Lower lobe of right lung (tissue), 2 donors: ENCODE results near the gene SAAL1. TPM values are rescaled to one million over a fixed set of nuclear protein-coding genes. Genes with fewer than 3 reads are reported as not detected.

Source experiments
- ATAC-seq, 2 donors: fragments of 200-7000 bp; cut with Tn5 transposase; one replicate each; pipeline ENCODE4 v1.9.1; 2020 to 2022; ENCODE audit warnings: mild to moderate bottlenecking in 2 of 2, moderate library complexity in 2 of 2
- DNase-seq: peaks from one replicate; pipeline ENCODE4 v3.0.0-alpha.2; 2020
- H3K27ac ChIP-seq: fragments of 200-600 bp; one replicate; pipeline ENCODE4 v1.8.0; 2022
- H3K27me3 ChIP-seq: fragments of 200-600 bp; one replicate; pipeline ENCODE4 v1.8.0; 2022; ENCODE audit warnings: low read depth
- H3K36me3 ChIP-seq: fragments of 200-600 bp; one replicate; pipeline ENCODE4 v1.8.0; 2022; ENCODE audit warnings: mild to moderate bottlenecking
- H3K4me1 ChIP-seq: fragments of 200-600 bp; one replicate; pipeline ENCODE4 v1.8.0; 2022
- H3K4me3 ChIP-seq: fragments of 200-600 bp; one replicate; pipeline ENCODE4 v1.8.0; 2022; ENCODE audit warnings: mild to moderate bottlenecking
- H3K9me3 ChIP-seq: fragments of 200-600 bp; one replicate; pipeline ENCODE4 v1.8.0; 2022
- CTCF ChIP-seq: fragments of 200-600 bp; IDR thresholded peaks from one replicate; pipeline ENCODE4 v1.8.0; 2022; ENCODE audit warnings: antibody characterized with exemption, mild to moderate bottlenecking
- intact Hi-C: fragments of 100-400 bp; cut with DNase I; formaldehyde crosslinking; loops from one replicate; pipeline ENCODE4 v1.11.0; 2022
- total RNA-seq: library from RNA; stranded (reverse); fragmentation: NEBNext Ultra II Directional; extraction: Animal tissue kit (Norgen Biotek cat#: 25700); gene quantifications from one replicate; pipeline ENCODE4 v1.2.1, GENCODE V29; 2021
- donor health status: DM: no; HTN: yes; CAD: no; lungs with severe emphysema.

SAAL1 gene
- total RNA-seq, 1 donor from 2014 or later: 9.5 TPM

GRCh38 chr11:18100926-18101656 is 4.8 kb downstream of the SAAL1 start:
- H3K4me1 ChIP-seq: peaks cover 11% of the 10 kb centered on the region
- intact Hi-C loops: no loop called here
- no peak overlapping the region for H3K4me3 ChIP-seq
- DNase-seq: no peak
- peaks cover 48% of the 10 kb centered on the region for H3K36me3 ChIP-seq
- ATAC-seq: no peak
- no peaks in the 10 kb centered on the region for H3K9me3 ChIP-seq
- H3K27me3 ChIP-seq: no peaks in the 10 kb centered on the region
- H3K27ac ChIP-seq: no peak overlapping the region
- TF ChIP-seq CTCF: no peak

- TF ChIP-seq CTCF: no peak
- H3K36me3 ChIP-seq: peaks cover 81% of the 10 kb centered on the region
- H3K4me1 ChIP-seq: no peaks in the 10 kb centered on the region
- H3K4me3 ChIP-seq: no peak overlapping the region
- ATAC-seq (no peak), DNase-seq (no peak)
- intact Hi-C loops: no loop called here
- H3K9me3 ChIP-seq: no peaks in the 10 kb centered on the region
- no peaks in the 10 kb centered on the region for H3K27me3 ChIP-seq
- H3K27ac ChIP-seq: no peak overlapping the region
Measured at GRCh38 chr11:18093959-18094358, 11.9 kb downstream of the SAAL1 start.

GRCh38 chr11:18091731-18092130 is 14.2 kb downstream of the SAAL1 start:
- Histone ChIP-seq H3K4me3 (no peak overlapping the region), H3K36me3 (peaks cover 98% of the 10 kb centered on the region), H3K27me3 (no peaks in the 10 kb centered on the region), H3K9me3 (no peaks in the 10 kb centered on the region), H3K4me1 (no peaks in the 10 kb centered on the region), H3K27ac (no peak overlapping the region)
- TF ChIP-seq CTCF: no peak
- DNase-seq (no peak), ATAC-seq (no peak)
- intact Hi-C loops: no loop called here

GRCh38 chr11:18088966-18089365 is 16.9 kb downstream of the SAAL1 start:
- no peak for DNase-seq
- peaks cover 94% of the 10 kb centered on the region for H3K36me3 ChIP-seq

GRCh38 chr11:18088366-18088765 is 17.5 kb downstream of the SAAL1 start:
- Histone ChIP-seq H3K4me3 (no peak overlapping the region), H3K9me3 (no peaks in the 10 kb centered on the region), H3K4me1 (no peaks in the 10 kb centered on the region), H3K27me3 (no peaks in the 10 kb centered on the region), H3K36me3 (peaks cover 94% of the 10 kb centered on the region), H3K27ac (no peak overlapping the region)
- TF ChIP-seq CTCF: no peak
- intact Hi-C loops: no loop called here
- no peak for ATAC-seq
- no peak for DNase-seq

More at GRCh38 chr11:18088966-18089365, 16.9 kb downstream of the SAAL1 start:
- intact Hi-C loops: no loop called here
- Histone ChIP-seq H3K9me3 (no peaks in the 10 kb centered on the region), H3K27ac (no peak overlapping the region), H3K4me3 (no peak overlapping the region), H3K4me1 (no peaks in the 10 kb centered on the region), H3K27me3 (no peaks in the 10 kb centered on the region)
- TF ChIP-seq CTCF: no peak
- ATAC-seq: no peak
